OCI-LY7 (cell line): ENCODE measurements around the gene DAPK1. TPM values are rescaled to one million over a fixed set of nuclear protein-coding genes. Genes with fewer than 3 reads are reported as not detected.

Experiments used
- BruUV-seq: library from RNA; stranded (reverse); fragments of 400-500 nt; replicated peaks from 2 replicates; lab custom pipeline; 2021; lab: Mats Ljungman, UMichigan
- CTCF ChIA-PET: fragments of 300-600 bp; sonication (Branson Sonifier 250); formaldehyde crosslinking; loops from one replicate; lab custom pipeline; 2022; ENCODE audit warnings: antibody characterized with exemption; ENCODE audit not compliant: unreplicated experiment; lab: Charles Lee
- POLR2A ChIA-PET: fragments of 300-600 bp; sonication (Branson Sonifier 250); formaldehyde crosslinking; loops from one replicate; lab custom pipeline; 2022; ENCODE audit warnings: antibody characterized with exemption; lab: Charles Lee
- DNase-seq: peaks from one replicate; pipeline ENCODE4 v3.0.0-alpha.2; 2015; ENCODE audit warnings: low spot score
- H2AFZ ChIP-seq: fragments of 200-600 bp; sonication (generic), shearing (Covaris generic); 2 replicates; pipeline ENCODE4 v1.6.1; 2014; ENCODE audit warnings: mild to moderate bottlenecking, antibody characterized with exemption, low read length, moderate library complexity
- H3K27ac ChIP-seq: fragments of 200-600 bp; sonication (generic); 2 replicates; pipeline ENCODE4 v1.5.1; 2014; ENCODE audit warnings: mixed run types, low read depth, mild to moderate bottlenecking, moderate library complexity, low read length, inconsistent platforms; ENCODE audit not compliant: poor library complexity, severe bottlenecking
- H3K36me3 ChIP-seq: fragments of 200-600 bp; sonication (generic); 2 replicates; pipeline ENCODE4 v1.6.1; 2014; ENCODE audit warnings: mild to moderate bottlenecking, antibody characterized with exemption, low read length, moderate library complexity, mixed read lengths; ENCODE audit not compliant: insufficient read depth
- H3K4me1 ChIP-seq: fragments of 200-600 bp; sonication (generic); 2 replicates; pipeline ENCODE4 v1.5.1; 2014; ENCODE audit warnings: mild to moderate bottlenecking, low read length; ENCODE audit not compliant: insufficient read depth, poor library complexity, severe bottlenecking
- H3K4me2 ChIP-seq: fragments of 200-600 bp; sonication (generic); 2 replicates; pipeline ENCODE4 v1.6.1; 2014; ENCODE audit warnings: mild to moderate bottlenecking, low read length
- H3K4me3 ChIP-seq: fragments of 200-600 bp; sonication (generic); 2 replicates; pipeline ENCODE4 v1.5.1; 2014; ENCODE audit warnings: mild to moderate bottlenecking, low read depth, low read length; ENCODE audit not compliant: poor library complexity, severe bottlenecking
- H3K79me2 ChIP-seq: fragments of 200-600 bp; sonication (generic); 2 replicates; pipeline ENCODE4 v1.6.1; 2016; ENCODE audit warnings: low read depth, mild to moderate bottlenecking, low read length, moderate library complexity, mixed read lengths; ENCODE audit not compliant: insufficient read depth
- H3K9me2 ChIP-seq: fragments of 200-600 bp; sonication (generic); 2 replicates; pipeline ENCODE4 v1.6.1; 2016; ENCODE audit warnings: mild to moderate bottlenecking, low read length, mixed read lengths; ENCODE audit not compliant: insufficient read depth
- H3K9me3 ChIP-seq: fragments of 200-600 bp; sonication (generic); 2 replicates; pipeline ENCODE4 v1.6.1; 2014; ENCODE audit warnings: mild to moderate bottlenecking, mixed run types, low read length, mixed read lengths
- H4K20me1 ChIP-seq: fragments of 200-600 bp; sonication (generic); 2 replicates; pipeline ENCODE4 v1.6.1; 2014; ENCODE audit warnings: mild to moderate bottlenecking, antibody characterized with exemption, low read length, moderate library complexity, mixed read lengths; ENCODE audit not compliant: insufficient read depth
- EZH2phosphoT487 ChIP-seq: fragments of 200-600 bp; sonication (generic); IDR thresholded peaks from 2 replicates; pipeline ENCODE4 v1.6.1; 2018; ENCODE audit warnings: low read depth, borderline replicate concordance, mild to moderate bottlenecking, mixed run types, antibody characterized with exemption, low read length, moderate library complexity, mixed read lengths
- intact Hi-C: fragments of 100-400 bp; cut with micrococcal nuclease; formaldehyde crosslinking; loops from one replicate; pipeline ENCODE4 v1.10.0; 2022; ENCODE audit not compliant: unreplicated experiment
- total RNA-seq, 2 experiments: library from RNA; depleted of rRNA in 1 of 2; stranded (reverse); fragments of >200 nt in 1 of 2; shearing (Covaris generic) in 1 of 2; gene quantifications; 2 replicates each; pipeline ENCODE4 v1.2.3, GENCODE V29; 2014 to 2022
- TF ChIP-seq, protein P1 (sequence below): fragments of 200-600 bp; sonication (generic); conservative IDR thresholded peaks from 2 replicates; pipeline ENCODE4 v1.5.1; 2014; ENCODE audit warnings: mild to moderate bottlenecking, antibody characterized with exemption, low read length, moderate library complexity, mixed read lengths

The DAPK1 gene
- total RNA-seq, 2 experiments from 2014 or later, result 0.25 to 3.5 TPM

DNA sequence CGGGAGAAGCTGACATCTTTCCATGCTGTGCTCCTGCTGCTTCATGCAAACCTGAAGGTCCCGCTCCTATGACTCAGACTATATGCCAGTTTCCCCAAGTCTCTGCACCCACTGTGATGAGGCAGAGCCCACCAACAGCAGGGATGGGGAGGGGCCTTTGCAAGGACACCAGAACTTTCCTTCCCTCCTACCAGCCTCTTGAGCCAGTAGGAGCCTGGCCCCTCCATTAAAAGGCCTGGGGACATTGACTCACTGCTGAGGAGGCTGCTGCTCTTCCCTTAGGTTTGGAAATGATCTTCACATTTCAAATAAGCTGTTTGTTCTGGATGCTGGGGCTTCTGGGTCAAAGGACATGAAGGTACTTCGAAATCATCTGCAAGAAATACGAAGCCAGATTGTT, 202.2 kb downstream of the DAPK1 start:
- Histone ChIP-seq H4K20me1 (no peaks in the 10 kb centered on the region), H3K4me2 (no peak overlapping the region), H3K27ac (no peak overlapping the region), H3K4me3 (no peak overlapping the region), H2AFZ (no peak overlapping the region), H3K36me3 (no peaks in the 10 kb centered on the region), H3K9me2 (no peaks in the 10 kb centered on the region), H3K79me2 (no peaks in the 10 kb centered on the region), H3K4me1 (no peaks in the 10 kb centered on the region), H3K9me3 (no peaks in the 10 kb centered on the region)
- no peak for DNase-seq
- POLR2A ChIA-PET, result no interaction called here
- intact Hi-C loops, result no loop called here
- CTCF ChIA-PET, result no interaction called here
- no TSS peak for BruUV-seq
- TF ChIP-seq, protein P1, sequence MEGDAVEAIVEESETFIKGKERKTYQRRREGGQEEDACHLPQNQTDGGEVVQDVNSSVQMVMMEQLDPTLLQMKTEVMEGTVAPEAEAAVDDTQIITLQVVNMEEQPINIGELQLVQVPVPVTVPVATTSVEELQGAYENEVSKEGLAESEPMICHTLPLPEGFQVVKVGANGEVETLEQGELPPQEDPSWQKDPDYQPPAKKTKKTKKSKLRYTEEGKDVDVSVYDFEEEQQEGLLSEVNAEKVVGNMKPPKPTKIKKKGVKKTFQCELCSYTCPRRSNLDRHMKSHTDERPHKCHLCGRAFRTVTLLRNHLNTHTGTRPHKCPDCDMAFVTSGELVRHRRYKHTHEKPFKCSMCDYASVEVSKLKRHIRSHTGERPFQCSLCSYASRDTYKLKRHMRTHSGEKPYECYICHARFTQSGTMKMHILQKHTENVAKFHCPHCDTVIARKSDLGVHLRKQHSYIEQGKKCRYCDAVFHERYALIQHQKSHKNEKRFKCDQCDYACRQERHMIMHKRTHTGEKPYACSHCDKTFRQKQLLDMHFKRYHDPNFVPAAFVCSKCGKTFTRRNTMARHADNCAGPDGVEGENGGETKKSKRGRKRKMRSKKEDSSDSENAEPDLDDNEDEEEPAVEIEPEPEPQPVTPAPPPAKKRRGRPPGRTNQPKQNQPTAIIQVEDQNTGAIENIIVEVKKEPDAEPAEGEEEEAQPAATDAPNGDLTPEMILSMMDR, result no peak
- TF ChIP-seq EZH2phosphoT487, result no peak

DNA sequence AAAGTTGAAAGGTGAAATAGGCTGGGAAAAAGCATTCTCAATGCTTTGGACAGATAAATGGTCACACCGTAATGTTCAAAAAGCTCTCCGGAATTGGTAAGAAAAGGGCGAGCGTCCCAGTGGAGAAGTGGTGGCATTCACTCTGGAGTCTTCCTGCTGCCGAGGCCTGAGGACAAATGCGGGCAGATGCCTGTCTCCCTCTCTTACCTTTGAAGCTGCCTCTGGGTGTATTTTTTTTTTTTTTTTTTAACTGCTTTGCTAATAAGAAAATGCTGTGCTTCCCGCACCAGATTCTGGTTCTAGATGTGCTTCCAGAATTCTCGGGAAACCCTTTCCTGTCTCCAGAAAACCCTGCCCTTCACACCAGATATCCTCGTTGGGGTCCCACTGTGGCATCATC, 203.8 kb downstream of the DAPK1 start:
- Histone ChIP-seq H3K4me1 (no peaks in the 10 kb centered on the region), H3K36me3 (no peaks in the 10 kb centered on the region), H3K4me3 (no peak overlapping the region), H2AFZ (no peak overlapping the region), H3K4me2 (no peak overlapping the region), H3K9me2 (no peaks in the 10 kb centered on the region), H3K9me3 (no peaks in the 10 kb centered on the region), H3K27ac (no peak overlapping the region), H4K20me1 (no peaks in the 10 kb centered on the region), H3K79me2 (no peaks in the 10 kb centered on the region)
- DNase-seq, result no peak
- TF ChIP-seq, protein P1, result no peak
- no peak for TF ChIP-seq EZH2phosphoT487
- intact Hi-C loops, result no loop called here
- POLR2A ChIA-PET, result interaction anchor here (1.1 kb wide), 1 partner anchor 25 kb away, joined by 3 read pairs; no protein-coding TSS in a partner anchor
- BruUV-seq, result no TSS peak
- CTCF ChIA-PET, result no interaction called here

DNA sequence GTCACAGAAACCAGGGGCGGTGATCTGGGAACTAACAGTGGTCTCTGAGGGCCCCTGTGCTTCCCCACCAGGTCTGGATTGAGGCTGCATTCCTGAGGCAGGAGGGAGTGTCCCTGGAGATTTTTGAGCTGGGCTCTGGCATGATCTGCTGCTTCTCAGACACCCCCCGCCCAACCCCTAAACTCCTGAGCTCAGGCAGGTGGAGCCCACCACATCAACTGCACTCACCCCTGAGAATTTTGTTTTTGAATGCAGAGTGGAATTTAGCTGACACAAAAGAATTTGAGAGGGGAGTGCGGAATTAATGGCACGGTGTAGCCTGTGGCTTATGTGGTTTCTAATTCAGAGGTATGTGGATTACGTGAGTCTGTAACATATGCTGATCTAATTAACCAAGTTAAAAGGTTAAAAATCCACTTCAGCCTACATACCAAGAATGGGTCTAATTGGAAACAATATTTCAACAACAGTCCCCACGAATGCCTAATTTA, 204.3 kb downstream of the DAPK1 start:
- BruUV-seq, result no TSS peak
- CTCF ChIA-PET, result no interaction called here

More for the DNA sequence above, 204.3 kb downstream of the DAPK1 start:
- TF ChIP-seq EZH2phosphoT487, result no peak
- no peak overlapping the region for H3K27ac ChIP-seq
- H2AFZ ChIP-seq, result no peak overlapping the region
- no peaks in the 10 kb centered on the region for H3K79me2 ChIP-seq
- no peaks in the 10 kb centered on the region for H3K4me1 ChIP-seq
- POLR2A ChIA-PET, result no interaction called here
- intact Hi-C loops, result no loop called here
- DNase-seq, result no peak
- no peaks in the 10 kb centered on the region for H3K9me3 ChIP-seq
- H3K9me2 ChIP-seq, result no peaks in the 10 kb centered on the region
- H3K4me3 ChIP-seq, result no peak overlapping the region
- no peaks in the 10 kb centered on the region for H4K20me1 ChIP-seq
- no peaks in the 10 kb centered on the region for H3K36me3 ChIP-seq
- H3K4me2 ChIP-seq, result no peak overlapping the region
